GM19452 (cell line): ENCODE measurements around the gene CCNJL.

Experiments
- ATAC-seq: cut with Tn5 transposase; IDR thresholded peaks from one replicate; pipeline ENCODE4 v1.9.1; 2021; ENCODE audit not compliant: unreplicated experiment

The CCNJL gene

GRCh38 chr5:160333721-160334120 is 21.4 kb upstream of the CCNJL start:
- ATAC-seq, result no peak

GRCh38 chr5:160330212-160330611 is 17.8 kb upstream of the CCNJL start:
- no peak for ATAC-seq

- ATAC-seq, result no peak
These were observed 15.5 kb upstream of the CCNJL start for GRCh38 chr5:160327818-160328217.

- ATAC-seq, result no peak
These were observed 14.6 kb upstream of the CCNJL start for GRCh38 chr5:160326981-160327380.

GRCh38 chr5:160325716-160326115 is 13.4 kb upstream of the CCNJL start:
- ATAC-seq, result no peak

- ATAC-seq, result no peak
These were observed 12.5 kb upstream of the CCNJL start for GRCh38 chr5:160324886-160325285.

- ATAC-seq, result no peak
These were observed 6.0 kb upstream of the CCNJL start for GRCh38 chr5:160318409-160318808.

GRCh38 chr5:160317434-160317833 is 5.1 kb upstream of the CCNJL start:
- ATAC-seq, result no peak

GRCh38 chr5:160315968-160316367 is 3.6 kb upstream of the CCNJL start:
- no peak for ATAC-seq

- ATAC-seq, result no peak
These were observed 780 bp upstream of the CCNJL start for GRCh38 chr5:160312960-160313727.

- ATAC-seq, result peak; percentile 3
These were observed 752 bp downstream of the CCNJL start for GRCh38 chr5:160311491-160312133.

- ATAC-seq, result no peak
These were observed 1.6 kb downstream of the CCNJL start for GRCh38 chr5:160310552-160311295.

GRCh38 chr5:160310140-160310539 is 2.2 kb downstream of the CCNJL start:
- no peak for ATAC-seq

GRCh38 chr5:160306696-160307095 is 5.7 kb downstream of the CCNJL start:
- no peak for ATAC-seq

- no peak for ATAC-seq
These were observed 7.0 kb downstream of the CCNJL start for GRCh38 chr5:160305319-160305718.

GRCh38 chr5:160303690-160304089 is 8.7 kb downstream of the CCNJL start:
- no peak for ATAC-seq

- no peak for ATAC-seq
These were observed 14.2 kb downstream of the CCNJL start for GRCh38 chr5:160298189-160298588.

GRCh38 chr5:160297776-160298175 is 14.6 kb downstream of the CCNJL start:
- ATAC-seq, result no peak

GRCh38 chr5:160297004-160297403 is 15.4 kb downstream of the CCNJL start:
- ATAC-seq, result no peak

- no peak for ATAC-seq
These were observed 15.9 kb downstream of the CCNJL start for GRCh38 chr5:160296496-160296895.

- no peak for ATAC-seq
These were observed 18.3 kb downstream of the CCNJL start for GRCh38 chr5:160293901-160294561.
